ENCODE data around the gene FMN1.

The FMN1 gene

GRCh38 chr15:32844118-32844711 lies 350.3 kb downstream of the FMN1 start:
- TF ChIP-seq CTCF (IDR thresholded peaks at IDR 0.05; ENCODE audit: low read depth, low read length, missing control alignments), result peak; percentile 69
- no peak overlapping the region for H3K4me3 ChIP-seq (ENCODE audit: low read depth, low read length)
- in situ Hi-C loops (cut with HindIII; ENCODE audit: low sequenced_read_pairs), result loop anchor here (25.0 kb wide), 1 partner anchor 293 kb away; no protein-coding TSS in a partner anchor
- DNase-seq (ENCODE audit: low read depth), result no peak

- H3K4me3 ChIP-seq (ENCODE audit: low read depth, low read length), result no peak overlapping the region
- no peak for TF ChIP-seq CTCF (IDR thresholded peaks at IDR 0.05; ENCODE audit: low read depth, low read length, missing control alignments)
- in situ Hi-C loops (cut with HindIII; ENCODE audit: low sequenced_read_pairs), result loop anchor here (25.0 kb wide), 1 partner anchor 294 kb away; no protein-coding TSS in a partner anchor
- DNase-seq (ENCODE audit: low read depth), result no peak
Observed at GRCh38 chr15:32843219-32843815, 351.2 kb downstream of the FMN1 start.

GRCh38 chr15:32842081-32842480 lies 352.4 kb downstream of the FMN1 start:
- in situ Hi-C loops (cut with HindIII; ENCODE audit: low sequenced_read_pairs), result loop anchor here (25.0 kb wide), 1 partner anchor 295 kb away; no protein-coding TSS in a partner anchor
- no peak for DNase-seq (ENCODE audit: low read depth)
- no peak overlapping the region for H3K4me3 ChIP-seq (ENCODE audit: low read depth, low read length)
- no peak for TF ChIP-seq CTCF (IDR thresholded peaks at IDR 0.05; ENCODE audit: low read depth, low read length, missing control alignments)

GRCh38 chr15:32840507-32841245 lies 353.8 kb downstream of the FMN1 start:
- no peak for DNase-seq (ENCODE audit: low read depth)
- TF ChIP-seq CTCF (IDR thresholded peaks at IDR 0.05; ENCODE audit: low read depth, low read length, missing control alignments), result no peak
- H3K4me3 ChIP-seq (ENCODE audit: low read depth, low read length), result no peak overlapping the region
- in situ Hi-C loops (cut with HindIII; ENCODE audit: low sequenced_read_pairs), result loop anchor here (25.0 kb wide), 1 partner anchor 297 kb away; no protein-coding TSS in a partner anchor

- no peak for DNase-seq (ENCODE audit: low read depth)
- in situ Hi-C loops (cut with HindIII; ENCODE audit: low sequenced_read_pairs), result loop anchor here (25.0 kb wide), 1 partner anchor 298 kb away; no protein-coding TSS in a partner anchor
- no peak for TF ChIP-seq CTCF (IDR thresholded peaks at IDR 0.05; ENCODE audit: low read depth, low read length, missing control alignments)
- no peak overlapping the region for H3K4me3 ChIP-seq (ENCODE audit: low read depth, low read length)
Observed at GRCh38 chr15:32838820-32839219, 355.7 kb downstream of the FMN1 start.

- in situ Hi-C loops (cut with HindIII; ENCODE audit: low sequenced_read_pairs), result loop anchor here (25.0 kb wide), 1 partner anchor 299 kb away; no protein-coding TSS in a partner anchor
- TF ChIP-seq CTCF (IDR thresholded peaks at IDR 0.05; ENCODE audit: low read depth, low read length, missing control alignments), result no peak
- no peak overlapping the region for H3K4me3 ChIP-seq (ENCODE audit: low read depth, low read length)
- DNase-seq (ENCODE audit: low read depth), result no peak
Observed at GRCh38 chr15:32838338-32838737, 356.2 kb downstream of the FMN1 start.

Data from astrocyte of the cerebellum (primary cell).